GM19328 (cell line): ENCODE measurements around the gene PAK5.

Source experiments
- ATAC-seq: cut with Tn5 transposase; IDR thresholded peaks from one replicate; pipeline ENCODE4 v1.9.1; 2021; ENCODE audit warnings: mild to moderate bottlenecking, moderate library complexity; ENCODE audit not compliant: unreplicated experiment

The PAK5 gene

DNA sequence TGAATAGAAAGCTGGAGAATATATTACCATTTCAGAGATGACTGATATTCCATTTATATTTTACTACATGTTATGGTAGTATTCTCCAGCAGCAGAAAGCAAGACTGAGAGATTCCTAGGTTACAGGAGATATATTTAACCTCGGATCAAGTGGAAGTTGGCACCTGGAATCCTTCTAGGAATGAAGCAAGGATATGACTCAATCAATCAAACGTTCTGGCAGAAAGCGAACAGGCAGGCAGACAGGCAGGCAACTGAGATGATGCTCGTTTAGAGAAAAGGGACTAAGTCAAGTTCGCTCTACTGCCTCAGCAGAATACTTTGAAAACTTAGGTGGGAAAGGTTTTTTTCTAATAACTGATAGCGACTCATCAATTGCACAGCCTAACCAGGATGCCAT, 46.2 kb downstream of the PAK5 start:
- ATAC-seq = no peak

DNA sequence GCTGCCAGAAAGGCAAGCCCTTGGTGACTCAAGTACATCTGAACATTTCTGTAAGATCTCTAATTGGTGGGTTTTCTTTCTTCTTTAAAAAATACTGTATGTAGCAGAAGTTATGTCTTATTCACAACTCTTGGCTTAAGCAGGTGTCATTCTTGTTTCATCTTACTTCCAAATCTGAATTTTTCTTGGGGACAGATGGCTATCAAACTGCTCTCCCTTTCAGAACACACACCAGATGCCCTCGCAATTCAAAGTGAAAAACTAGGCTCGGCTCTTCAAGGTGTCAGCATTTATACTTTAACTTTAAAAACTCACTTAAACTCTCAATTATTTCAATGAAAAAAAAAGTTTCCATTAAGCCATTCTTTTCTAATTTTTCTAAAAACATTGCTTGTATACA, 49.7 kb downstream of the PAK5 start:
- ATAC-seq = no peak

DNA sequence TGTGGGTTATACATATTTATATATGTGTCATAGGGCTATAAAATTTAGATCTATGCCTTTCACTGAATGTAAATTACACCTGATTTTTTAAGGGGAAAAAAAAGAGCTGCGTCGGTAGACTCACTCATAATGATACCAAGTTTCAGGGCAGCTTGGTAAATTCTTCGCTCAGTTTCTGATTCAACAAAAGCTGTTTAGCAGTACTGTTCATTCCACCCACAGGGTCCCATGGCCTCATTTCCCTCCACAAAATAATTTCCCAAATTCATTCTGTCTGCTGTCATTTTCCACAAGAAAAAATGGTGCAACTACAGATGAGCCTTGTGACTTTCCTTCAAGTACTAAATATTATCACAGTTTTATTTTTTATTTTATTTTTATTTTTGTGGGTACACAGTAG, 63.7 kb downstream of the PAK5 start:
- no peak for ATAC-seq

DNA sequence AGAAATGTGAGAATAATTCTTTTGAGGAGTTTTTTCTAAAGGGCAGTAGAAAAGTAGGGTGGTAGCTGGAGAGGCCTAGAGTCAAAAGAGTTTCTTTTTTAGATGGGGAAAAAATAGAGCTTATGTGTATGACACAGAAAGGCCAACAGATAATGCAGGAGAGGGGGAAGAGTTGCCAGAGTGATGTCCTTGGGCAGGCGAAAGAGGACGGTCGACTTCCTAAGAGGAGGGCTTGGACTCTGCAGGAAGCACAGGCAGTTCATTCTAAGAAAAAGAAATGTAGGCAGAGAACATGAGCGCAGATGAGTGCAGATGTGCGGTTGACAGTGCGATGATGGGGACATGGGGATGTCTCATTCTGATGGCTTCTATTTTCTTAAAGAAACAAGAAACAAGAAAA, 68.9 kb downstream of the PAK5 start:
- no peak for ATAC-seq

DNA sequence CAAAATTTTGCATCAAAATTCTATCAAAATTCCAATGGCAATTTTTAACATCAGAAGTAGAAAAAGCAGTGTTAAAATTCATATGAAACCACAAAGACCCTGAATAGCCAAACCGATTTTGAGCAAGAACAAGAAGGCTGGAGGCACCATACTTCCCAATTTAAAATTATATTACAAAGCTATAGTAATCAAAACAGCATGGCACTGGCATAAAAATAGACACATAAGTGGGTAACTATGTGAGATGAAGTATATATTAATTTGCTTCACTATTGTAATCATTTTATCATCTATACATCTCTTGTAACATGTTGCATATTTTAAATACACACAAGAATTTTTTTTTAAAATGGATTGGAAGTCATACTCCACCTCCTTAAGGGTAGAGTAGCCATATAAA, 77.4 kb downstream of the PAK5 start:
- no peak for ATAC-seq

DNA sequence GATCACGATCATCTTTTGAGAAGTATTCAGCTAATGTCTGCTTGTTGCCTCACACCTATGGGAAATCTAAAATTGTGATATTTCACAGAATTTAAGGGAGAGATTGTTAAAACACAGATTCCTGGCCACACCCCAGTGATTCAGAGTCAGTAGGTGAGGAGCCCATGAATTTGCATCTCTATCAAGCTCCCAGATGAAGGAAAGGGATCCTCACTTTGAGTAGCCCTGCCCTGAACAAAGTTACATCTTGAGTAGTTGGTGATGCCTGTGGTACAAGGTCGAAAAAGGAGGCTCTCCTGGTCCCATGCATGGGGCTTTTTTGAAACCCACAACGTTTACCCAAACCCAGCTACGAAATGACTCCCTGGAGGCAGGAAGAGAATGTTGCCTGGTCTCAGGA, 79.5 kb downstream of the PAK5 start:
- no peak for ATAC-seq

DNA sequence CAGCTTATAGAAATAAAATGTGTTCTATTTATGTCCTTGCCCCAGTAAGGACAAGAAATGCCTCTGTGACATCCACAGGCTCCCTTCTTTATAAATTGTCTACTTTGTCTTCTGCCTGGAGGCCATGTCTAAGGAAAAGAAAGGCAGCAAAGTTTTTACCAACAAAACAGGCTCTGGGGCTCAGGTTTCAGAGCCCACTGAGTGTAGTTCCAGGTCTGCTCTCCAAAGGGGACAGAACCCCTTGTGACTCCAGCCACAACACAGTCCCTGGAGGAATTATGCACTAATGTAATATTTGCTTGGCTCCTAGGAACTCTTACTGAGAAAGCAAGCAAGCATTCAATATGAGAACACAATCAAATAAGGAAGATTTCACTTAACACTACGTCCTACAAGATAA, 80.1 kb downstream of the PAK5 start:
- ATAC-seq = no peak

DNA sequence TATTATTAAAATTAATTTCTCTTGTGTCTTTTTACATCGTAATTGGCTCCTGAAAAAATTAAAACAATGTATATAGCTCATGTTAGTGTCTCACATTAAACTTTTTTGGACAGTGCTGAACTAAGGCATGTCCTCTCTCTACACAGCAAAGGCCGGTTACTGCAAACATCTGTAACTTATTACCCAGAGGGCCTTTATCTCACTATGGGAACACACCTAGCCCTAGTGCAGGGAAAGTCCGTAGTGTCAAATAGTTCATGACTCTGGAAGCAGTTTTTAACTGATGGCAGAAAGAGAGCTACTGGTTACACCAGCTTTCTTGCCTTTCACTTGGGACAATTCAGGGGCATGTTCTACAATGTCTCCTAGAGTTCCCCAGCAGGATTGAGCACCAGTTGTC, 82.2 kb downstream of the PAK5 start:
- ATAC-seq = no peak

DNA sequence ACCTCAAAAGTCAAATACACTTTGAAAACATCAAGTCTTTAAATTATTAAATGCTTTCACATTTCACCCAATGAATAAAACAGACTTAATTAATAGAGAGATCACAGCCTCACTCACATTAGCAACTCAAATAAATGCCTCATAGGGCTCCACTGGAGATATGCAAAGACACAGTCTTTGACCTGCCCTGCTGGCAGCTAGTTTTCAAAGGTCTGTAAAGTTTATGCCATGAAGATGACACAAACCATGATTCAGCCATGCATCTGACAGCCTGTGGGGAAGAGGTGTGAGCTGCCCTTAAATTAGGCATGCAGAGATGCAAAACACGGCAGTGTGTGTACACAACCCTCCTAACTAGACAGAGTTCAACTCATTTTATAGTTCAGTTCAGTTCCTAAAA, 83.6 kb downstream of the PAK5 start:
- no peak for ATAC-seq

DNA sequence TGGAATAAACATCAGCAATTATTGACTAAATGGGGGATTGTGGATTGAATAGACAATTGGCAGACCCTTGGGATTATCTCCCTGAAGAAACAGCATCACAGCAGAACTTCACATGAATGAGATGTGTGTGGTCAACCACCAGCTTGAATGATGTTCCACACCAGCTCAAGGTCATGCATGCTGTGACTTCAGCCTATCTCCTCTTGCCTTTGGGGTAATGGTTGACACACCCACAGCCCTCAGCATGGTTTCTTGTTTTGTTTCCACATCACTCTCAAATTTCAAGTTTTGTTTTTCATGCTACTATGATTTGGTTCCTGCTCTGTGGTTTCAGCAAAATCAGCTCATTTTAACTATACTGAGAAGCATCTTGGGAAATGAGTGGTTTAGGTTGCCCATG, 94.3 kb downstream of the PAK5 start:
- no peak for ATAC-seq

DNA sequence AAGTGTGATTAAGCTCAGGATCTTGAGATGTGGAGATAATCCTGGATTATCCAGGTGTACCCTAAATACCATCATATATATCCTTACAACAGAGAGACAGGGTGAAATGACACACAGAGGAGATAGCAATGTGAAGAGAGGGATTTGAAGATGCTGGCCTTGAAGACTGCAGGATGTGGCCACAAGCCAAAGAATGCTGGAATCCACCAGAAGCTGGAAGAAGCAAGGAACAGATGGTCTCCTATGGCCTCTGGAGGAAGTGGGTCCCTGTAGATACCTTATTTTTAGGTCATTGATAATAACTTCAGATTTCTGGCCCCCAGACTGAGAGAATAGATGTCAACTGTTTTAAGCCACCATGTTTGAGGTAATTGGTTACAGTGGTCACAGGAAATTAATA, 95.0 kb downstream of the PAK5 start:
- ATAC-seq = no peak

DNA sequence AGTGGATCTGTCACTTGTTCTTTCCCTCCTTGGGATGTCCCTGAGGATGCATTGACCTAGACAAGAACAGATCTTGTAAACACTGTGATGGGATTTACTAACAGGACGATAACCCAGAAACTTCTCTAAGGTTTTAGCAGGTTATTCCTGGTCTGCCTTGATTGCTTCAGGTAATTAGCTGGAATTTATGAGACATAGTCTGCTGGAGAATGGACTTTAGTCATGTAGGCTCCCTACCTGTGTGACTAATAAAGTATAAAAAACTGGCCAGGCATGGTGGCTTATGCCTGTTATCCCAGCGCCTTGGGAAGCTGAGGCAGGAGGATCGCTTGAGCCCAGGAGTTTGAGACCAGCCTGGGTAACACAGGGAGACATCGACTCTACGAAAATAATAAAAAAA, 96.1 kb downstream of the PAK5 start:
- no peak for ATAC-seq

DNA sequence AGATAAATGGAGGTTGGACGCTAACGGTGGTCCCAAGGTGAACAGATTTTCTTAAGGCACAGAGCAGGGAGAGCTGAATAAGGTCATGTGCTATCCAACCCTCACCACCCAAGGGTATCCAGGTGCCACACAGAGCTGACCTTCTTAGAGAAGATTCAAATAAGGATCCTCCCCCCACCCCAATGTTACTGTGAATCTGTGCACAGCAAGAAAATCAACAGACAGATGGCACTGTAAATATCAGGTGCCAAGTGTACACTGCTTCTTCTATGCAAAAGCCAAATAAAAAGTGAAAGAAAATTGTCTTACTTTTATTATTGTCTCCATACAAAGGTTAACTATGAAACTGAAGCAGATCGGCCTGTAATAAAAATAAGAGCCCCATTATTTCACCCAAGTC, 96.9 kb downstream of the PAK5 start:
- no peak for ATAC-seq

DNA sequence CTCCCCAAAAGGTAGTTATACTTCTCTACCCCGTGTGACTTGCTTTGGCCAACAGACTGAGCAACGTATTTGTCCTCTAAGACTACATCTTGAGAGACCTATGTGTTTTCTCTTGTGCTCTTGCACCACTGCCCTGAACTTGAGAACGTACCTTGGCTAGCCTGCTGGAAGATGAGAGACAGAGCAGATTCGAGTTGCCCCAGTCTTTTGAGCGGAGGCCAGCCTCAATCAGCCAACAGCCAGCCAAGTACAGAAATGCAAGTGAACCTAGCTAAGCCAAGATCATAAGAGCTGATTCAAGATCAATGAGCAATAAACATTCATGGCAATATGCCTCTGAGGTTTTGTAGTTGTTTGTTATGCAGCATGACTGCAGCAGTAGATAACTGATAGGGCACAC, 98.4 kb downstream of the PAK5 start:
- no peak for ATAC-seq

DNA sequence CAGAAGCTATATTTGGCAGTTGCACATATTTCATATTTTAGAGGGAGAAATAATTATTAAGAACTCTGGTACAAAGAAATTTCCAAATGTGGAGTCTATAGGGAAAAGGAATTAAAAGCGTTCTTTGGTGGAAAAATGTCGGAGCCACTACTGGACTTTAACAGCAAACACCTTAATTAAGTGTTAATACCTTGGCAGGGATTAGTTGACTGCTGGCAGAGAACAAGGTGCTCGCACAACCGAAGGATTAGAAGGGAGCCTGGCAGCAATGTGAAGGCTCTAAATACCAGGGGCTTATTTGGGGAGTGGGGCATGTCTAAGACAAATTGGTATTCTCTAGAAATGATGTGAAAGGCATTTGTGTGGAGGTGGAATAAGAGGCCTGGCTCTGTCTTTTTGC, 98.9 kb downstream of the PAK5 start:
- ATAC-seq = no peak

DNA sequence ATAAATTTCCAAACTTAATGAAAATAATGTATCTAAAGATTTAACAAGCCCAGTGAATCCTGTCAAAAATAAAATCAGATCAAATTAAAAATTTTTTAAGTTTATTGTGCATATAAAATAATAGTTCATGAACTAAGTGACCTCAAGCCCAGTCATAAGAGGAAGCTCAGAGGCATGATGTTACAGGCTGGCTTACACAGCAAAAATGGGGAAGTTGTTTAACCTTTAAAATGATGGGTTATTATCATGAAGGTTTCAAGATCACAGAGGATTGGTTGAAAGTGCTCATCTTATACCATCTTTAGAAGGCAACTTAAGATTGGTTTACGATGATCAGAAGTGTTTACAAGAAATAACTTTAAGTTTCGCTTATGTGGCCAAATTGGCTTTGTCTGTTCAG, 102.5 kb downstream of the PAK5 start:
- no peak for ATAC-seq

DNA sequence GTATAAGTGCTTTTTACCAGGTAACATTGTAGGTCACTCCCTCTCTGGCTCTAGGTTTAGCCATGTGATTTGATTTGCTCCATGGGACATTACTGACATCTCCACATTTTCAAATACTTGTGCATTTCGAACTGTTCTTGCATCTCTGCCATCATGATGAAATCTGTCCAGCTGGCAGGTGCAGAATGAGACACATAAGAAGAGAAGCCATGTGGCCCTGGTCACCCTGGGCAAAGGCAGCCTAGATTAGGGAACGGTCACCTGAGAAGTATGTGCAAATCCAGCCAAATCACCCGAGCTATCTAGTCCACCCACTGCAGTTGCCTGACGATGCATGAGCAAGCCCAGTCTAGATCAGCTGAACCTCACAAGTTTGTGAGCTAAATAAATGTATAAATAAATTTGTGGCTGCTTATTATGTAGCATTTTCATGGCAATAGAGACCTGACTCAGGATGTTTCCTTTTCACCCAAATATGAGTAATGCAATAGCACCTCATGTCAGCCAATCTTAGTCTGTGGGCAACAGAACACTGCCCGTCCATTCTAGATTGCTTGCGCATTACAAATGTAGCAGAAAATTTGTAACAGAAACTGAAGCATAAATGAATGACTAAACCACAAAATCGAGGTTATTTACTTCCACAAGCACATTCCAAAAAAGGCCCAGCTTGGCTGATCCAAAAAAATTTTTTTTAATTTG, 115.2 kb downstream of the PAK5 start:
- ATAC-seq = no peak

DNA sequence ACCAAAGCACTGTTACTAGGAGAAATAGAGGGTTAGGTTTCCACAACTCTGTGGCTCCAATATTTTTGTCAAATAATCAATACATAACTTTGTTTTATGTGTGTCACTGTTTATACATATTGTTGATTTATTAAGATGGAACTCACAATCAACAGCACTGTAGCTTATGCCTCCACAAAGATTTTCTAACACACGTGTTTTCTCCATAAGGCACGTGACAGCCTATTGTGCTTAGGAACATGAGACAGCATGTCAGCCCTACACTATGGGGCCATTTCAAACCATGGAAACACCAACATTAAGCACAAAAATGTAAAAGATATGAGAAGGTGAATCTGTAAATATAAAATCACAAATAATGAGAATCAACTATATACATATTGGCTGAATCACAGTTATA, 127.0 kb downstream of the PAK5 start:
- ATAC-seq = no peak

DNA sequence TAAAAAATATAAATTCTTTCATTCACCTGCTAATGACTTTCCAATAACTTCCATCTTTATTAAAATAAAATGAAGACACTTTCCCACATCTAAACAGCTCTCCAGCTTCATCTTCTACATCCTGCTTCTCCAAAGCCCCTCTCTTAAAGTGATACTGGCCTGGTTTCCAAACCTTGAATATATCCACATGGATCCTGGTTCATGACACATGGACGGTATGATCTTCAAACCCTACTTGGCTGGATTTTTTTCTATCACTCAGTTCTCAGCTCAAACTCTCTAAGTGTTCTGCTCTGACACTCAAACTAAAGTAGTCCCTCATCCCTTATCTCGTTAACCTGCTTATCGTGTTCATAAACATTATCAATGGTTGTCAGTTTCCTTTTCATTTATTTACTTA, 128.2 kb downstream of the PAK5 start:
- no peak for ATAC-seq

DNA sequence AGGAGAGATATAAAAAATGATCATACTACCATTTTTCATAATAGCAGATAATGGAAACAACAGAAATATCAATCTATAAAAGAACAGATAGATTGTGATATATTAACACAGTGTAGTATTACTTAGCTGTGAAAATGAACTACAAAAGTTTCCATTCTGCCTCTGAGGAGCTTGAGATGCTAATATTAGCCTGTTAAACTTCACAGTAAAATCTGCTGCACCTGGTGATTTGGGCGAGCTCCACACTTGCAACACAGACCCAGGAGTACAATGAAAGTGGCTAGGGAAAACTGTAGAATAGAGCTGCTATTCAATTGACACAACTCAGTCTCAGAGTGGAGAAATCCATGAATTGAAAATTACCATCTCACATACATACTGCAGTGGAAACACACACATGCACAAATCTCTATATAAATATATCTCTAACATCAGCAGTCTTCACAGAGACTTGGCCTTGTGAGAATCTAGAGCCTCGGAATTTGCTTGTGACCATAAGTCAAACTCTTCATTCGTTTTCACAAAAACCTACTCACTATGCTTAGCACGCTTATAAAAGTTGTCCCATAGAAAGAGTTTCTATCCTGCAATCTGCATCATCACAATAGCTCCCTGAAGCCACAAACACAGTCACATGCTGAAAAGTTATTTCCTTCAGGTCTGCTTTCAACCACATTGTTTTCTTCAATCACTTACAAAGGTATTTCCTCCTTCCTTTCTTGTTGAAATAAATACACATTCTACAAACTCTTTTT, 133.0 kb downstream of the PAK5 start:
- no peak for ATAC-seq

DNA sequence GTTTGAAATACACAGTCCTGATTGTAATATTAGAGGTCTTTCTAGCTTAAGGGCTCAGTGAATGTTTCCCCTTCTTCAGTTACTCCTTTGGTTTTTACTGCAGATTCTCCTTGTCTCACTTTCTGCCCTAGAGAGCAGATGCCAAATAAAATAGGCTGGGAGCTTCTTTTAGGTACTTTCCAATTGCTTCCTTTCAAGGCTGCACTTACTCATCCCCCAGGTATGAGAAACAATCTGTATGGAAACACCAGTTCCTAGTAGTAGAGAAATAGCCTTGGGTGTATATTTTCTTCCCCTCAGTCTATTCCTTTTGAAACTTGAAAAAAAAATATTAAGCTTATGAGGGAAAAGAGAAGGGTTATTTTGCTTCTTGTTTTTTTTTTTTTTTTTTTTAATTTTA, 139.7 kb downstream of the PAK5 start:
- ATAC-seq = no peak

DNA sequence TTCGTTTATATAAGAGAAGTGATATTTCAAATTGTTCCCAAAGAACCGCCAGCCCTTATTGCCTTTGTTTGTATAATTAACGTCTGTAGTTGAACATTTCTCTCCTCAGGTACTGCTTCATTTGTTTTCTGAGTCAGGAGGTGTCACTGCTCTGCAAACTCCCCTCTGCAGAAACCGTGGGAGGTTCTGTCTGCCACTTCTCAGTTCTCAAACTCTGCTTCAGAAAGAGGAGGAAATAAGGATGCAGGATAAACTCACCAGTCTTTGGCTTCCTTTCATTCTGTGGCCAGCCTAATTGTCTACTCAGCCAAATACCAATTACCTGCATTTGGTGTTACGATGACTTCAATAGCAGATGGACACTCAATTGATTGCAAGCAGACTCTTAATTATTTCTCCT, 149.8 kb downstream of the PAK5 start:
- ATAC-seq = no peak

DNA sequence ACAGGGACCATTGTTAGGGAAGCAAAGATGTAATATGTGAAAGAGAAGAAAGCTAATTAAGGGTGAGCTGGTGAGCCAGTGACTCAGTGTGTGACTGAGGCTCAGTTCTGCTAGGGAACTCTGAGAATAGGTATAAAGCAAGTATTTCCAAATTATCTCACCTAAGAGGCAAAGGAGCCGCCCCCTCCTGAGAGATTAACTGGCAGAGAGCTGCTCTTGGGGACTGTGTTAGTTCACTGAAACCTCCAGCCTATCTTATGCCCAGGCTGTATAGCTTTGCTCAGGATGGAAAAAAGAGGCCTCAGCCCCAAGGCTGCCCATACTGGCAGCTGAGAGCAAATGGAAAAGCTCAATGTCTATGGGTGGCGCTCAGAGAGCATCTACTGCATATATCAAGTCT, 152.0 kb downstream of the PAK5 start:
- no peak for ATAC-seq
